HTERT RPE-1 (cell line): Measurements from ENCODE around the gene ADAMTS7.
"Not testable (repeated sequence)": the region's sequence is repeated elsewhere in the genome, so short reads cannot be mapped to it uniquely, and the experiment has no call there.

ENCODE experiments used
- in situ Hi-C: fragments of 300-500 bp; cut with MboI; formaldehyde crosslinking; loops from 4 replicates; pipeline ENCODE4 v1.14.3; 2020; ENCODE audit warnings: low sequenced_read_pairs

Gene ADAMTS7

GRCh38 chr15:78732634-78733033 lies 78.6 kb downstream of the ADAMTS7 start:
- in situ Hi-C loops, result no loop called here

GRCh38 chr15:78730955-78731354 lies 80.3 kb downstream of the ADAMTS7 start:
- in situ Hi-C loops, result no loop called here

GRCh38 chr15:78728427-78728826 lies 82.8 kb downstream of the ADAMTS7 start:
- in situ Hi-C loops, result not testable (repeated sequence)

GRCh38 chr15:78727561-78727960 lies 83.7 kb downstream of the ADAMTS7 start:
- in situ Hi-C loops, result no loop called here

- in situ Hi-C loops, result no loop called here
Measured at GRCh38 chr15:78726870-78727551, 84.3 kb downstream of the ADAMTS7 start.

GRCh38 chr15:78719819-78720450 lies 91.3 kb downstream of the ADAMTS7 start:
- in situ Hi-C loops, result not testable (repeated sequence)

- in situ Hi-C loops, result no loop called here
Measured at GRCh38 chr15:78718837-78719236, 92.4 kb downstream of the ADAMTS7 start.

GRCh38 chr15:78717956-78718656 lies 93.2 kb downstream of the ADAMTS7 start:
- in situ Hi-C loops, result no loop called here

GRCh38 chr15:78716651-78717050 lies 94.6 kb downstream of the ADAMTS7 start:
- in situ Hi-C loops, result no loop called here

GRCh38 chr15:78715930-78716329 lies 95.3 kb downstream of the ADAMTS7 start:
- in situ Hi-C loops, result no loop called here

GRCh38 chr15:78715434-78715833 lies 95.8 kb downstream of the ADAMTS7 start:
- in situ Hi-C loops, result no loop called here

GRCh38 chr15:78714890-78715289 lies 96.4 kb downstream of the ADAMTS7 start:
- in situ Hi-C loops, result no loop called here

GRCh38 chr15:78712797-78713515 lies 98.3 kb downstream of the ADAMTS7 start:
- in situ Hi-C loops, result no loop called here

GRCh38 chr15:78711638-78712037 lies 99.6 kb downstream of the ADAMTS7 start:
- in situ Hi-C loops, result no loop called here

- in situ Hi-C loops, result no loop called here
Measured at GRCh38 chr15:78709263-78709882, 101.9 kb downstream of the ADAMTS7 start.
